Endometrial microvascular endothelial cells (primary cell): ENCODE data around the gene FAM107A. TPM values are rescaled to one million over a fixed set of nuclear protein-coding genes. Genes with fewer than 3 reads are reported as not detected.

ENCODE experiments used
- in situ Hi-C: cut with HindIII; loops from 2 replicates; pipeline ENCODE4 v1.10.0; 2017; ENCODE audit warnings: low sequenced_read_pairs, low pct_unique_long_range_greater_than_20kb; ENCODE audit errors: inconsistent ontology term
- total RNA-seq: library from RNA; depleted of rRNA; stranded (reverse); fragments of >200 nt; gene quantifications from one replicate; pipeline ENCODE4 v1.2.3, GENCODE V29; 2015; ENCODE audit errors: inconsistent ontology term

Gene FAM107A
- total RNA-seq, 1 donor from 2014 or later, result 150 TPM

- in situ Hi-C loops, result no loop called here
Observed at GRCh38 chr3:58596834-58597518, 19.8 kb upstream of the FAM107A start.

GRCh38 chr3:58594117-58594516 is 16.9 kb upstream of the FAM107A start:
- in situ Hi-C loops, result no loop called here

GRCh38 chr3:58591517-58592510 is 14.6 kb upstream of the FAM107A start:
- in situ Hi-C loops, result no loop called here

GRCh38 chr3:58588030-58588614 is 10.9 kb upstream of the FAM107A start:
- in situ Hi-C loops, result no loop called here

- in situ Hi-C loops, result no loop called here
Observed at GRCh38 chr3:58586776-58587192, 9.6 kb upstream of the FAM107A start.

- in situ Hi-C loops, result no loop called here
Observed at GRCh38 chr3:58585994-58586393, 8.8 kb upstream of the FAM107A start.

GRCh38 chr3:58585005-58585786 is 8.0 kb upstream of the FAM107A start:
- in situ Hi-C loops, result no loop called here

- in situ Hi-C loops, result no loop called here
Observed at GRCh38 chr3:58584690-58585004, 7.5 kb upstream of the FAM107A start.

GRCh38 chr3:58581328-58582091 is 4.3 kb upstream of the FAM107A start:
- in situ Hi-C loops, result no loop called here

GRCh38 chr3:58580826-58581327 is 3.7 kb upstream of the FAM107A start:
- in situ Hi-C loops, result no loop called here

- in situ Hi-C loops, result no loop called here
Observed at GRCh38 chr3:58578873-58579272, 1.7 kb upstream of the FAM107A start.

GRCh38 chr3:58576716-58577115 is 475 bp downstream of the FAM107A start:
- in situ Hi-C loops, result no loop called here

- in situ Hi-C loops, result no loop called here
Observed at GRCh38 chr3:58575971-58576652, 1.1 kb downstream of the FAM107A start.

- in situ Hi-C loops, result no loop called here
Observed at GRCh38 chr3:58574682-58575081, 2.5 kb downstream of the FAM107A start.

GRCh38 chr3:58574106-58574505 is 3.1 kb downstream of the FAM107A start:
- in situ Hi-C loops, result no loop called here

- in situ Hi-C loops, result no loop called here
Observed at GRCh38 chr3:58573640-58574039, 3.6 kb downstream of the FAM107A start.

- in situ Hi-C loops, result no loop called here
Observed at GRCh38 chr3:58572634-58573230, 4.5 kb downstream of the FAM107A start.
